Spinal cord (tissue), 10 donors: Measurements from ENCODE around the gene CLMN. TPM values are rescaled to one million over a fixed set of nuclear protein-coding genes. Genes with fewer than 3 reads are reported as not detected.

Experiments used
- DNase-seq, 6 donors: peaks; one replicate each; pipeline versions ENCODE4 v3.0.0 to v3.0.0-alpha.2; 2013 to 2015; ENCODE audit warnings: low spot score in 6 of 6, low read depth in 4 of 6
- H3K27ac ChIP-seq: one replicate; pipeline ENCODE4 v1.5.1; 2013; ENCODE audit warnings: low read depth, low read length, control low read depth
- H3K27me3 ChIP-seq: one replicate; pipeline ENCODE4 v1.6.1; 2013; ENCODE audit warnings: low read length; ENCODE audit not compliant: control insufficient read depth, insufficient read depth
- H3K36me3 ChIP-seq: one replicate; pipeline ENCODE4 v1.6.1; 2013; ENCODE audit warnings: low read length; ENCODE audit not compliant: control insufficient read depth, insufficient read depth
- H3K4me1 ChIP-seq: one replicate; pipeline ENCODE4 v1.6.1; 2013; ENCODE audit warnings: low read length; ENCODE audit not compliant: control insufficient read depth, insufficient read depth
- H3K4me3 ChIP-seq: one replicate; pipeline ENCODE4 v1.5.1; 2013; ENCODE audit warnings: low read depth, low read length, control low read depth
- H3K9me3 ChIP-seq: one replicate; pipeline ENCODE4 v1.6.1; 2013; ENCODE audit warnings: low read length; ENCODE audit not compliant: control insufficient read depth, insufficient read depth
- WGBS: methylation state at CpG from one replicate; pipeline ENCODE4 v1.1.5; 2013; ENCODE audit warnings: missing lambda C conversion rate; ENCODE audit not compliant: insufficient coverage; 5-methylcytosine and 5-hydroxymethylcytosine counted together
- polyA plus RNA-seq, 2 donors: library from polyadenylated mRNA; unstranded; fragments of 120-200 nt; gene quantifications; one replicate each; pipeline ENCODE4 v1.2.1, GENCODE V29; 2013; ENCODE audit not compliant: insufficient read length in 2 of 2
- total RNA-seq, 2 donors: library from RNA; depleted of rRNA in 1 of 2; stranded (reverse); fragments of 120-200 nt in 1 of 2; fragments of >200 nt in 1 of 2; gene quantifications; one replicate each; pipeline versions ENCODE4 v1.2.3 to v1.2.4, GENCODE V29; 2013 to 2014
- donor health status: healthy.

The CLMN gene
- total and polyA plus RNA-seq, 4 donors, result 4.1 to 18.8 (median 8.6) TPM

DNA sequence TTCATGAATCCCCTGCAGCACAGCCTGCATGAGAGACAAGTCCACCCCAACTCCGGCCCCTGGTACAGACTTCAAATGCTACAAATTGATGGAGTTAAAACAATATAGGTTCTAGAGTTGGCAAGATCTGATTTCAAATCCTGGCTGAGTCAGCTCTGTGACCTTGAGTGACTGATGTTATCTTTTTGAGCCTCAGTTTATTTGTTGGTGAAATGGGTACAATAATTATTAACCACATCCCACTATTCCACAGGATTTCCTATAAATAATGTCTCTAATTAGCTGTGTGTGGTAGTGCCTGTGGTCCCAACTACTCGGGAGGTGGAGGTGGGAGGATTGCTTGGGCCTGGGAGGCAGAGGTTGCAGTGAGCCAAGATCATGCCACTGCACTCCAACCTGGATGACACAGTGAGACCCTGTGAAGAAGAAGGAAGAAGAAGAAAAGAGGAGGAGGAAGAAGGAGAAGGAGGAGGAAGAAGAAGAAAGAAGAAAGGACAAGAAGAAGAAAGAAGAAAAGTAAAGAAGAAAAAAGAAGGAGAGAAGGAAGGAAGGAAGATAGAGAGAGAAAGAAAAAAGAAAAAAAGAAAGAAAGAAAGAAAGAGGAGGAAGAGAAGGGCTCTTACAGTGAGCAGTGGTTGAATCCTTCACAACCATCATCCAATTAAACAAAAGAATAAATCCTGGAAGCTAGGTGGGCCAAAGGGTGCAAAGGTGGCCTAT is 122.7 kb downstream of the CLMN start:
- no peak overlapping the region for H3K27ac ChIP-seq
- H3K4me1 ChIP-seq, result no peaks in the 10 kb centered on the region
- H3K36me3 ChIP-seq, result no peaks in the 10 kb centered on the region
- no peak for DNase-seq
- H3K4me3 ChIP-seq, result no peak overlapping the region
- H3K9me3 ChIP-seq, result no peaks in the 10 kb centered on the region
- WGBS, result 83% methylated on average over 1 of the region's 2 CpGs
- no peaks in the 10 kb centered on the region for H3K27me3 ChIP-seq

GRCh38 chr14:95196268-95196667 is 123.4 kb downstream of the CLMN start:
- peaks cover 2% of the 10 kb centered on the region for H3K36me3 ChIP-seq
- no peaks in the 10 kb centered on the region for H3K9me3 ChIP-seq
- H3K27ac ChIP-seq, result no peak overlapping the region
- no peak overlapping the region for H3K4me3 ChIP-seq
- H3K4me1 ChIP-seq, result no peaks in the 10 kb centered on the region
- no peak for DNase-seq
- no peaks in the 10 kb centered on the region for H3K27me3 ChIP-seq
- WGBS, result no CpG with 5 or more reads among the region's 5 CpGs

GRCh38 chr14:95195031-95195430 is 124.7 kb downstream of the CLMN start:
- H3K36me3 ChIP-seq, result peaks cover 2% of the 10 kb centered on the region
- 89% methylated on average over 5 of the region's 6 CpGs for WGBS
- H3K27ac ChIP-seq, result no peak overlapping the region
- H3K4me3 ChIP-seq, result no peak overlapping the region
- H3K9me3 ChIP-seq, result no peaks in the 10 kb centered on the region
- H3K27me3 ChIP-seq, result no peaks in the 10 kb centered on the region
- no peak for DNase-seq
- H3K4me1 ChIP-seq, result peaks cover 10% of the 10 kb centered on the region

DNA sequence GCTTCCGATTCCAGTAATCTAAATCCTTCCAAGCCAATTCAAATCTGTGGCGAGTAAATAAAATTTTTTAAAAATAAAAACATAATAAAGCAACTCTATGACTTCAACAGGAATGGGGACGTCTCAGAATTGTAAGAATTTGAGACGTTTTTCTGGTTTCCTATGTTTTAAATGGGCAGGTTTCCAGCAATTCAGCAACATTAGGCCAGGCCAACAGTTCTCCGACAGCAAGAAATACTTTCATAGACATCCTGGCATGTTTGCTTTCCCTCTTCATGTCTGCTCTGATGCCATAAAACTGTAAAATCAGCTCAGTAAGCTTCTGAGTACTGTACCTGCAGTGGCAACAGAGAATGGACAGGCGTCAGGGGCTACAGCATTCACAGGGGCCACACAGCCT is 126.6 kb downstream of the CLMN start:
- Histone ChIP-seq H3K36me3 (peaks cover 2% of the 10 kb centered on the region), H3K9me3 (no peaks in the 10 kb centered on the region), H3K27ac (no peak overlapping the region), H3K4me1 (peaks cover 12% of the 10 kb centered on the region), H3K4me3 (no peak overlapping the region), H3K27me3 (no peaks in the 10 kb centered on the region)
- no peak for DNase-seq
- WGBS, result 98% methylated on average over 3 of the region's 6 CpGs

- H3K27me3 ChIP-seq, result no peaks in the 10 kb centered on the region
- DNase-seq, result no peak
- H3K36me3 ChIP-seq, result peaks cover 2% of the 10 kb centered on the region
- H3K4me3 ChIP-seq, result no peak overlapping the region
- peaks cover 12% of the 10 kb centered on the region for H3K4me1 ChIP-seq
- no peaks in the 10 kb centered on the region for H3K9me3 ChIP-seq
- H3K27ac ChIP-seq, result no peak overlapping the region
- 100% methylated on average over 2 of the region's 6 CpGs for WGBS
Measured at GRCh38 chr14:95192311-95192710, 127.4 kb downstream of the CLMN start.

DNA sequence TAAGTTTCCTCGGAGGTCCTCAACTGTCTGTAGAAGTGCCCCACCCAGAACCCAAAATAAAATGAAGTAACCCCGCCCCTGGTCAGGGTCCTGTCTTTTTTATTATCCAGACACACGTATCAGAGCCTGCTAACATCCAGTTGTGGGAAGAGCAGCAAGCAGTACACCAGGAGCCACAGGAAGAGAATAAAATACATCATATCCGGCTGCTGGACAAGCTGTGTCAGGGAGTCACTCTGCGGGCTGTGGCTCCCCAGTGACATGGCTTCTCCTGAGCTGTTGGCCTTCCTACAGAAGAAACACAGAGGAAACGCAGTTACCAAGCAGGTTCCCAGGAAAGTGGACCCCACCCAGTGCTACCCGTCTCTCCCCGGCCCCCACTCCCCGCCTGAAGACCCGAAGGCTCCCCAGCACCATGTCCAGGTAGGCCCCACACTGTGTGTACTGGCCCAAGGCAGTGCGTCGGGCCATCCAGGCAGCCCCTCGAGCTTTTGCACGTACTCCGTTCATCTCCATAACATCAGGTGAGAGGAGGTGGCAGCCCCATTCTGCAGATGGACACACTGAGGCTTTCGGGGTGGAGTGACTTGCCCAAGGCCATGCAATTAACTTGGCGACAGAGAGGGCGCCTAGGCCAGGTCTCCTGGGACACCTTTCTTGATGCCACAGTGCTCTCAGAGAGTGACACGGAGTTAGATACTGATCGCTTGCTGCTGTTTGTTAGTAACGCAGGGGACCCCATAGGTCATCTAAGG is 128.1 kb downstream of the CLMN start:
- DNase-seq, result no peak
- Histone ChIP-seq H3K4me3 (no peak overlapping the region), H3K27ac (no peak overlapping the region), H3K9me3 (no peaks in the 10 kb centered on the region), H3K27me3 (no peaks in the 10 kb centered on the region), H3K4me1 (peaks cover 12% of the 10 kb centered on the region), H3K36me3 (peaks cover 2% of the 10 kb centered on the region)
- WGBS, result 92% methylated on average over 17 of the region's 21 CpGs

GRCh38 chr14:95190857-95191256 is 128.9 kb downstream of the CLMN start:
- no peaks in the 10 kb centered on the region for H3K27me3 ChIP-seq
- no peak overlapping the region for H3K4me3 ChIP-seq
- 94% methylated on average over 6 of the region's 7 CpGs for WGBS
- no peak for DNase-seq
- peaks cover 12% of the 10 kb centered on the region for H3K4me1 ChIP-seq
- H3K27ac ChIP-seq, result no peak overlapping the region
- H3K9me3 ChIP-seq, result no peaks in the 10 kb centered on the region
- peaks cover 2% of the 10 kb centered on the region for H3K36me3 ChIP-seq

- 75% methylated on average over 3 of the region's 4 CpGs for WGBS
- Histone ChIP-seq H3K4me3 (no peak overlapping the region), H3K4me1 (peaks cover 14% of the 10 kb centered on the region), H3K27me3 (no peaks in the 10 kb centered on the region), H3K36me3 (peaks cover 2% of the 10 kb centered on the region), H3K9me3 (no peaks in the 10 kb centered on the region), H3K27ac (no peak overlapping the region)
- DNase-seq, result no peak
Measured at GRCh38 chr14:95190346-95190840, 129.3 kb downstream of the CLMN start.

GRCh38 chr14:95189367-95190132 is 130.2 kb downstream of the CLMN start:
- Histone ChIP-seq H3K4me3 (no peak overlapping the region), H3K27me3 (no peaks in the 10 kb centered on the region), H3K27ac (no peak overlapping the region), H3K36me3 (peaks cover 2% of the 10 kb centered on the region), H3K4me1 (peaks cover 23% of the 10 kb centered on the region), H3K9me3 (no peaks in the 10 kb centered on the region)
- peak in 3 of 6 donors; percentile 19 to 87 (median 84) for DNase-seq
- 47% methylated on average over 4 of the region's 5 CpGs for WGBS
